Measurements from ENCODE around the gene TNRC6C.

DNA sequence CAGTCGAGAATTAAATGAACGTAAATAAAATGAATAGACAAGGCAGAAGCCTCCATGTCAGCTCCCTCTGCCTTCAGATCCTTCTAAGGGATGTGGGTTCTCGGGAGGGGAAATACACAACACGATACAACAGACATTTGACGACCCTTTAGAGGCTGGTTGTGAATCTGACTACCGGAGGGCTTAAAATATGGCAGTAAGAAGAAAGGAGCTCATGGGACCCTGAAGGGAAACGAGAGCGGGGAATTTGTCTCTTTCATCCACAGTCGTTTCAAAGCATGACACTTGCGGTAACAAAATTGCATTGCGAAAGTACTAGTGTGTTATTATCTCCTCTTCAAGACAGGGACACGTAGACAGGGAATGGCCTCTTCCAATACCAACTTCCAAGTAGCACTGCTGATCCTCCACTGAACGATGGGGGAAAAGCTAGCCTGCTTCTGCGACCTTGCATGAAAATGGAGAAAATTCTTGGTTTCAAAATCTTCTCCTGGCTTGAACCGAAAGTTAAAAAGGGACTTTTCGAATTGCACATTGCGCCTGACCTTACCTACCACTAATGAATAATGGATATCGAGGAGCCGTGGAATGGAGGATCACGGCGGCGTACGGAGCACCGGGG, 1.2 kb upstream of the TNRC6C start:
- TF ChIP-seq EZH2 (IDR thresholded peaks at IDR 0.05; ENCODE audit: borderline replicate concordance): no peak
- no peak for TF ChIP-seq CTCF (IDR thresholded peaks at IDR 0.05; ENCODE audit: poor library complexity)
- TF ChIP-seq EZH2phosphoT487 (IDR thresholded peaks at IDR 0.05; ENCODE audit: low read depth, severe bottlenecking, unreplicated experiment): no peak

Measured in hepatocyte (in vitro differentiated cells).